Stomach (tissue), 9 donors: ENCODE measurements around the gene C15orf62. TPM values are rescaled to one million over a fixed set of nuclear protein-coding genes. Genes with fewer than 3 reads are reported as not detected.

ENCODE experiments used
- DNase-seq, 2 donors: peaks; one replicate each; pipeline versions ENCODE4 v3.0.0 to v3.0.0-alpha.2; 2013 to 2019
- H3K27ac ChIP-seq, 5 donors: fragments of 200-600 bp in 4 of 5; sonication (generic) in 4 of 5; one replicate each; pipeline ENCODE4 v1.5.1; 2013 to 2019; ENCODE audit warnings: mild to moderate bottlenecking in 1 of 5, moderate library complexity in 1 of 5
- H3K27me3 ChIP-seq, 3 donors: fragments of 200-600 bp; sonication (generic); one replicate each; pipeline ENCODE4 v1.5.1; 2017 to 2019; ENCODE audit warnings: mixed run types in 1 of 3
- H3K36me3 ChIP-seq, 4 donors: fragments of 200-600 bp; sonication (generic); 1 replicate in 3 of 4; 2 replicates in 1 of 4; pipeline ENCODE4 v1.5.1; 2016 to 2019
- H3K4me1 ChIP-seq, 4 donors: fragments of 200-600 bp; sonication (generic); one replicate each; pipeline ENCODE4 v1.5.1; 2016 to 2019
- H3K4me3 ChIP-seq, 4 donors: fragments of 200-600 bp; sonication (generic) in 3 of 4; one replicate each; pipeline ENCODE4 v1.5.1; 2016 to 2019; ENCODE audit warnings: mild to moderate bottlenecking in 1 of 4
- H3K9me3 ChIP-seq, 4 donors: fragments of 200-600 bp; sonication (generic); one replicate each; pipeline ENCODE4 v1.5.1; 2016 to 2019
- CTCF ChIP-seq, 7 experiments: fragments of 450-650 bp in 4 of 7; fragments of 200-600 bp in 3 of 7; sonication (generic) in 3 of 7; IDR thresholded peaks; one replicate each; pipeline ENCODE4 v1.5.1; 2016 to 2019; ENCODE audit warnings: antibody characterized with exemption in 7 of 7, control low read depth in 2 of 7, mild to moderate bottlenecking in 1 of 7
- EP300 ChIP-seq: sonication (generic); formaldehyde crosslinking; IDR thresholded peaks from one replicate; pipeline ENCODE4 v1.6.1; 2017; ENCODE audit warnings: antibody characterized with exemption
- POLR2A ChIP-seq, 4 donors: fragments of 450-650 bp; IDR thresholded peaks; one replicate each; pipeline ENCODE4 v1.6.1; 2016; ENCODE audit warnings: antibody characterized with exemption in 4 of 4, control low read depth in 2 of 4, mild to moderate bottlenecking in 1 of 4, moderate library complexity in 1 of 4
- POLR2AphosphoS5 ChIP-seq, 3 donors: sonication (generic); formaldehyde crosslinking; IDR thresholded peaks; one replicate each; pipeline ENCODE4 v1.6.1; 2016; ENCODE audit warnings: antibody characterized with exemption in 3 of 3
- WGBS, 5 donors: extraction: QIAGEN DNeasy Blood & Tissue Kit in 3 of 5; methylation state at CpG; one replicate each; pipeline versions ENCODE4 v1.1.5 to v1.1.7; 2013 to 2018; 5-methylcytosine and 5-hydroxymethylcytosine counted together
- intact Hi-C: fragments of 100-400 bp; cut with DNase I; formaldehyde crosslinking; loops from one replicate; pipeline ENCODE4 v1.15.1; 2023; ENCODE audit warnings: low total_unique reads
- polyA plus RNA-seq, 3 donors: library from polyadenylated mRNA; stranded (reverse); fragments of 200-250 nt; gene quantifications; one replicate each; pipeline ENCODE4 v1.2.3, GENCODE V29; 2013
- total RNA-seq, 5 donors: library from RNA; depleted of rRNA; stranded (reverse); fragments of >200 nt; gene quantifications; one replicate each; pipeline versions ENCODE4 v1.1.0 to v1.2.3, GENCODE V29; 2014 to 2016
- donor health status: healthy with polysubstance abuse.
- donor health status: Bipolar disorder and iron deficiency.
- donor health status: healthy.

C15orf62 gene
- total and polyA plus RNA-seq, 8 donors = 0.25 to 39.3 (median 2.4) TPM; not detected in 4

DNA sequence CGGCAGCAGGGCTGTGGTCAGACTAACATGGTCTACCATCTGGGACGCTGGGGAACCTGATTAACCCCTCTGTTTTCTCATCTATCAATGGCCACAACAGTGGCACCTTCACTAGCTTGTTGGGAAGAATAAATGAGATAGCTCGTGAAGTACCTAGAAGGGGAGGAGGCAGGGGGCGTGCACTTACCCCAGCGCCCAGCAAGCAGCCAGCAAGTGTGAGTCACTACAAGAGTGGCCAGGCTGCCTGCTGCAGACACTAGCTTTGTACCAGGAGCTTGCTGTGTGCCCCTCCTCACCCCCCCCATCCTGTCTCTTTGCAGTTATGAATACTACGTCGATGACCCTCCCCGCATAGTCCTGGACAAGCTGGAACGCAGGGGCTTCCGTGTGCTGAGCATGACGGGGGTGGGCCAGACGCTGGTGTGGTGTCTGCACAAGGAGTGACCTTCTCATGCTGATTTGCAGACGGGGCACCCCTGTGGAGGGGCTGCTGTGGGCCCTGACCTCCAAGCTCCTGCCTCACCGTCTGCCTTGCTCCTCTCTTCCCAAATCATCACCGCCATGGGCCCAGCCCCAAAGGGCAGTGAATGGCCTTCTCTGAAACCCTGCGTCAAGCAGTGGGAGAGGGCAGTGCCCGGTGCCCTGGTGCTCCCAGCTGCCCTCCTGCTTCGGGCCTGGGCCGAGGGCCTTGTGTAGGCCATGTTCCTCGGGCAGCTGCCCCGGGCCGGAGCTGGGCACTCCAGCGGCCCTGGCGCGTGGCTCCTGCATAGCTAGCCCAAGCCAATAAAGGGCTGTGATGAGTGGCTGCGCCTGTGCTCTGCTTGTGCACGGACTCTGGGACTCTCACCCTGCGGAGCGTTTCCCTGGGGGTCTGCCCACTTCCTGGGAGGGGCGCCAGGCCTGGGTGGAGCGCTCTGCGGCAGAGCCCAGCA lies 2.6 kb upstream of the C15orf62 start:
- DNase-seq = no peak
- intact Hi-C loops = no loop called here
- Histone ChIP-seq H3K9me3 (no peaks in the 10 kb centered on the region), H3K27me3 (no peaks in the 10 kb centered on the region), H3K27ac (peak overlapping the region in 2 of 5 donors; percentile 86 to 93), H3K4me3 (no peak overlapping the region), H3K36me3 (peaks cover 3 to 42% (median 33%) of the 10 kb centered on the region in 4 donors), H3K4me1 (peaks cover 66 to 87% (median 85%) of the 10 kb centered on the region in 4 donors)
- WGBS, 5 donors = 85 to 90% (median 87%) methylated on average over 28 to 32 of the region's 32 CpGs
- TF ChIP-seq CTCF (IDR thresholded peaks at IDR 0.05) (no peak), POLR2A (IDR thresholded peaks at IDR 0.05) (no peak), EP300 (no peak), POLR2AphosphoS5 (IDR thresholded peaks at IDR 0.05) (no peak)

DNA sequence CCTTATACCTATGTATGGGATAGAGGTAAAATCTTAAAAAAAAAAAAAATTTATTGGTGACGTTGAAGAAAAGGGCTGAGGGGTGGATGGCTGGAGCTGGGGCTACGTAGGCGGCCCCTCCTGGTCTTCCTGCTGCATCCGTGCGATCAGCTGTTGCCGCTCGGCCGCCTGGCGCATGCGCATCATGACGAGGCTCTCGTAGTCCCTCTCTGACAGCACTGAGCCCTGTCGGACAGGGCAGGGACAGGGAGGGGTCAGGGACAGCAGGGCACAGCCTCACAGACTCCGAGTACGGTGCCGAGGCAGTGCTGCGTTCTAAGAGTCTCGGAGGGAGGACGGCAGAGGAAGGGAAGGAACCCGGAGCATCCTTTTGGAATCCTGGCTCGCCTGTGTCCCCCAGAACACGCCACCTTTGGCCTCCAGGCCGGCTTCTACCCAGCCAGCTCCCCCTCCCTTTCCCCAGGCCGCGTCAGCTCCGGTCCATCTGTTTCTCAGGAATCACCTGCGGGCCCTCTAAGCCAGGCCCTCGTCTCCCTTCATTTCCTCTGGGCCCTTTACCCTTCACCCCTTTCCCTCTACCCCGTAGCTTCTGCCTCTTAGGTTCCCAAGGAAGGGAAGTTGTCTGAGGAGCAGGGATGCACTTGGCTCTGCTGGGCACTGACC lies 1.8 kb upstream of the C15orf62 start:
- Histone ChIP-seq H3K4me3 (no peak overlapping the region), H3K9me3 (no peaks in the 10 kb centered on the region), H3K36me3 (peaks cover 7 to 50% (median 41%) of the 10 kb centered on the region in 4 donors), H3K27ac (peak overlapping the region; percentile 41 to 91 (median 75)), H3K27me3 (no peaks in the 10 kb centered on the region), H3K4me1 (peaks cover 60 to 83% (median 78%) of the 10 kb centered on the region in 4 donors)
- no peak for TF ChIP-seq POLR2AphosphoS5 (IDR thresholded peaks at IDR 0.05)
- 75 to 88% (median 84%) methylated on average over 27 to 29 of the region's 29 CpGs for WGBS, 5 donors
- intact Hi-C loops = no loop called here
- DNase-seq = no peak

GRCh38 chr15:40768521-40769273 lies 1.1 kb upstream of the C15orf62 start:
- intact Hi-C loops = no loop called here
- H3K4me1 ChIP-seq = peaks cover 53 to 75% (median 70%) of the 10 kb centered on the region in 4 donors
- 29 to 52% (median 35%) methylated on average over 20 to 21 of the region's 21 CpGs for whole genome bisulfite sequencing, 5 donors

GRCh38 chr15:40770147-40770721 lies 454 bp downstream of the C15orf62 start:
- Histone ChIP-seq H3K36me3 (peaks cover 28 to 72% (median 63%) of the 10 kb centered on the region in 4 donors), H3K27me3 (no peaks in the 10 kb centered on the region), H3K9me3 (no peaks in the 10 kb centered on the region), H3K4me3 (peak overlapping the region in 1 of 4 donors; percentile 16), H3K4me1 (peaks cover 39 to 60% (median 55%) of the 10 kb centered on the region in 4 donors), H3K27ac (peak overlapping the region; percentile 47 to 91 (median 77))
- DNase-seq = peak; percentile 59 to 63
- TF ChIP-seq CTCF (IDR thresholded peaks at IDR 0.05) (no peak), EP300 (no peak)
- intact Hi-C loops = no loop called here
- 50 to 73% (median 58%) methylated on average over 10 to 17 of the region's 17 CpGs for WGBS, 5 donors

More at GRCh38 chr15:40768521-40769273, 1.1 kb upstream of the C15orf62 start:
- DNase-seq = peak; percentile 53 to 66
- Histone ChIP-seq H3K36me3 (peaks cover 13 to 57% (median 48%) of the 10 kb centered on the region in 4 donors), H3K9me3 (no peaks in the 10 kb centered on the region), H3K4me3 (peak overlapping the region in 1 of 4 donors; percentile 16), H3K27me3 (no peaks in the 10 kb centered on the region), H3K27ac (peak overlapping the region; percentile 47 to 91 (median 77))
- no peak for TF ChIP-seq EP300
- no peak for TF ChIP-seq POLR2A (IDR thresholded peaks at IDR 0.05)
- TF ChIP-seq POLR2AphosphoS5 (IDR thresholded peaks at IDR 0.05) = peak in 2 of 3 donors; percentile 17 to 73
